Brain microvascular endothelial cell (primary cell): Measurements from ENCODE around the gene PKD1.

Source experiments
- DNase-seq: peaks from one replicate; pipeline ENCODE4 v3.0.0-alpha.2; 2020
- H3K27ac ChIP-seq: fragments of 250-450 bp; sonication (Bioruptor Pico); 2 replicates; pipeline ENCODE4 v1.5.1; 2020; ENCODE audit warnings: mild to moderate bottlenecking, moderate library complexity
- H3K27me3 ChIP-seq: fragments of 250-450 bp; sonication (Bioruptor Pico); replicated peaks from 2 replicates; pipeline ENCODE4 v1.5.1; 2020; ENCODE audit warnings: mild to moderate bottlenecking
- H3K36me3 ChIP-seq: fragments of 250-450 bp; sonication (Bioruptor Pico); replicated peaks from 2 replicates; pipeline ENCODE4 v1.5.1; 2020; ENCODE audit warnings: mild to moderate bottlenecking
- H3K4me3 ChIP-seq: 2 replicates; pipeline ENCODE4 v1.5.1; 2011; ENCODE audit warnings: low read depth, mild to moderate bottlenecking, control low read depth, low read length, moderate library complexity
- CTCF ChIP-seq: IDR thresholded peaks from 2 replicates; pipeline ENCODE4 v1.5.1; 2011; ENCODE audit warnings: low read depth, mild to moderate bottlenecking, moderate library complexity, low read length, control low read depth, inconsistent platforms; ENCODE audit errors: missing control alignments
- in situ Hi-C: cut with HindIII; loops from 2 replicates; pipeline ENCODE4 v1.10.0; 2017; ENCODE audit warnings: low sequenced_read_pairs, low pct_ligation_motif_present

The PKD1 gene

GRCh38 chr16:2091547-2092255 lies 44.0 kb downstream of the PKD1 start:
- H3K36me3 ChIP-seq, result peaks cover 83% of the 10 kb centered on the region
- H3K27me3 ChIP-seq, result no peaks in the 10 kb centered on the region
- in situ Hi-C loops, result no loop called here
- H3K27ac ChIP-seq, result no peak overlapping the region
- TF ChIP-seq CTCF, result no peak
- DNase-seq, result no peak
- peak overlapping the region; percentile 35 for H3K4me3 ChIP-seq

- TF ChIP-seq CTCF, result no peak
- in situ Hi-C loops, result no loop called here
- H3K27ac ChIP-seq, result no peak overlapping the region
- H3K27me3 ChIP-seq, result no peaks in the 10 kb centered on the region
- H3K4me3 ChIP-seq, result no peak overlapping the region
- H3K36me3 ChIP-seq, result peaks cover 83% of the 10 kb centered on the region
- peak; percentile 17 for DNase-seq
Observed at GRCh38 chr16:2090777-2091546, 44.7 kb downstream of the PKD1 start.

- H3K27me3 ChIP-seq, result no peaks in the 10 kb centered on the region
- peaks cover 79% of the 10 kb centered on the region for H3K36me3 ChIP-seq
- TF ChIP-seq CTCF, result no peak
- DNase-seq, result no peak
- in situ Hi-C loops, result no loop called here
- no peak overlapping the region for H3K4me3 ChIP-seq
- no peak overlapping the region for H3K27ac ChIP-seq
Observed at GRCh38 chr16:2090481-2090776, 45.3 kb downstream of the PKD1 start.

DNA sequence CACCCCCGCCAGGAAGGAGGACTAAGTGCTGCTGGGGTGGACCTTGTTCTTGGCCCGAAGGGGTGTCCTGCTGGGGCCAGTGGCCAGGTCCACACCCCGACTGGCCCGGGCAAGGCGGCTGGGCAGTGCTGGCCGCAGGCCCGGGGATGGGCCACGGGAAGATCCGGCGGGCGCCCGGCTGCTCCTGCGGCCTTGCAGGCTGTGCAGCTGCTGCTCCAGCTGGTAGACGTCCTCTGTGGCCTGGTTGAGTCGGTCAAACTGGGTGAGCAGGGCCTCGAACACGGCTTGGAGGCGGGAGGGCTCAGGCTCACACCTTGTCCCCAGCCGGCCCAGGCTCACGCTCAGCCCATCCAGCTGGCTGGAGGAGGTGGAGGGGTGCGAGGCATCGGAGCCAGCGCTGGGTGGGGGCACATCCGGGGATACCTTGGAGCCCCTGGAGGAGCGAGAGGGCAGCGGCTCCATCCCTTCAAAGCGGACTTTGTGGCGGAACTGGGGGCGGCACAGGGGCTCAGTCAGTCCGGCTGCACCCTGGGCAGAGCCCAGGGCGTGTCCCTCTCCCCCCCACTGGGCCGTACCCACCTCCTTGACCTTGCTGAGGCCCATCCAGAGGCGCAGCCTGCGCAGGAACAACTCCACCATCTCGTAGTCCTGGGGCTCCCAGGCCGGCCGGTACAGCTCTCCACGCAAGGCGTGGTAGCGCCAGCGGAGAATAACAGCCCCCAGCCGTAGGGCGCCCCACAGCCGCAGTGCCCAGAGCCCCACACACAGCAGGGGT lies 45.8 kb downstream of the PKD1 start:
- no peak overlapping the region for H3K4me3 ChIP-seq
- no peak for DNase-seq
- H3K36me3 ChIP-seq, result peaks cover 79% of the 10 kb centered on the region
- in situ Hi-C loops, result no loop called here
- no peak for TF ChIP-seq CTCF
- H3K27me3 ChIP-seq, result no peaks in the 10 kb centered on the region
- no peak overlapping the region for H3K27ac ChIP-seq

GRCh38 chr16:2088759-2089358 lies 46.8 kb downstream of the PKD1 start:
- in situ Hi-C loops, result no loop called here

More at GRCh38 chr16:2088759-2089358, 46.8 kb downstream of the PKD1 start:
- DNase-seq, result no peak
- TF ChIP-seq CTCF, result no peak
- H3K27ac ChIP-seq, result no peak overlapping the region
- no peaks in the 10 kb centered on the region for H3K27me3 ChIP-seq
- H3K4me3 ChIP-seq, result no peak overlapping the region
- peaks cover 80% of the 10 kb centered on the region for H3K36me3 ChIP-seq
